Measurements from ENCODE around the gene TEX22.

Gene TEX22

DNA sequence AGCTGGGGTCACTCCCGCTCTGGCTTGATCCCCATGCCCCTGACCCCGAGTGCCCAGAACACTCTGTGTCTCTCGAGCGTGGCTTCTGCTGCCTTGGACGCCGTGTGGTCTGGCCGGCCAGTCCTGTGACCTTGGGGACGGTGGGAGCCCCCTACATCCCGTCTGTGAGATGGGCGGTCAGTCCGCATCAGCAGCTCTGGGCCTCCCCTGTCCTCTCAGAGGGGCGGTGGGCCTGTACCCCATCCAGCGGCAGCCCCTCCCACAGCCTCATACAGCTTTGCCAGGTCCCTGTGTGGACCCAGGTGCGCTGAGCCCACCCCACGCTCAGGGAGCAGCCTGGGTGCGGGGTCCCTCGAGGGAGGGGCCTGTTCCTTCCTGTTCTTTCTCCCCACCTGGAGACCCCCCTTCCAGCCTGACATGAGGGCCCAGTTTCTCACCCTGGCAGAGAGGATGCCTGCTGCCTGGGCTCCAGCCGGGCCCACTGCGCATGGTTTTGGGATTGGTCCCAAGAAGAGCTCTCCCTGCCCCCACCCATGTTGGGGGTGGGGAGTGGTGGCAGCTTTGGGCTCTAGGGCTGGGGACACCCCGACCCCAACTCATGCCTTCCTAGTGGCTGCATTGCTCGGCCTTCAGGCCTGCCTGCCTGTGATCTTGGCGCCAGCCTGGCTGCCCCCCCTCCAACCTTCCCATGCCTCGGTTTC is 22.8 kb downstream of the TEX22 start:
- DNase-seq (ENCODE audit: low spot score): no peak

- no peak for DNase-seq (ENCODE audit: low spot score)
Observed at GRCh38 chr14:105421723-105422615, 23.6 kb downstream of the TEX22 start.

DNA sequence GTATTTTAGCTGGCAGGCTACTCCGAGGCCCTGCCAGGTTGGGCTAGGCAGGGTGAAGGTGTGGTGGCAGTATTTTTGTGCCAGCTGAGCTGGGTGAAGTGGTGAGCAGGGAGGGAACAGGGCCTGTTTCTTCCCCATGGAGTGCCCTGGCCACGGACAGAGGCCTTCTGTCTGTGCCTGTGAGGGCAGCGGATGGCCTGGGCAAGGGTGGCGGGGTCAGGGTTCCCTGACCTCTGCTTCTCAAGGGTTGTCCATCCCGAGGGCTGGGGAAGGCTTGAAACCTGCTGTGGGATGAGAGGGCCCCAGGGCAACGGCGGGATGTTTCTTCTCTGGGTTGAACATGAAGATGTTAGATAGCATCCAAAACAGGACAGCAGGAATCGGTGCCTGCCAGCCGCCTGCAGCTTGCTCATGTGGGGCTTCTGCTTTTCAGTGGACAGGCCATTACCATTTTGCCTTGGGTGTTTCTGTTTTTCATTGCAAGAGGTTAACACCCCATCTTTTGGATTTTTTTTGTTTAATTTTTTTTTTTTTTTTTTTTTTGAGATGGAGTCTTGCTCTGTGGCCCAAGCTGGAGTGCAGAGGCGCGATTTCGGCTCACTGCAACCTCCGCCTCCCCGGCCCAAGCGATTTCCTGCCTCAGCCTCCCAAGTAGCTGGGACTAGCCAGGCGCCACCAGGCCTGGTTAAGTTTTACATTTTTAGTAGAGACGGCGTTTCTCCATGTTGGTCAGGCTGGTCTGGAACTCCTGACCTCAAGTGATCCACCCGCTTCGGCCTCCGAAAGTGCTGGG is 24.6 kb downstream of the TEX22 start:
- no peak for DNase-seq (ENCODE audit: low spot score)

DNA sequence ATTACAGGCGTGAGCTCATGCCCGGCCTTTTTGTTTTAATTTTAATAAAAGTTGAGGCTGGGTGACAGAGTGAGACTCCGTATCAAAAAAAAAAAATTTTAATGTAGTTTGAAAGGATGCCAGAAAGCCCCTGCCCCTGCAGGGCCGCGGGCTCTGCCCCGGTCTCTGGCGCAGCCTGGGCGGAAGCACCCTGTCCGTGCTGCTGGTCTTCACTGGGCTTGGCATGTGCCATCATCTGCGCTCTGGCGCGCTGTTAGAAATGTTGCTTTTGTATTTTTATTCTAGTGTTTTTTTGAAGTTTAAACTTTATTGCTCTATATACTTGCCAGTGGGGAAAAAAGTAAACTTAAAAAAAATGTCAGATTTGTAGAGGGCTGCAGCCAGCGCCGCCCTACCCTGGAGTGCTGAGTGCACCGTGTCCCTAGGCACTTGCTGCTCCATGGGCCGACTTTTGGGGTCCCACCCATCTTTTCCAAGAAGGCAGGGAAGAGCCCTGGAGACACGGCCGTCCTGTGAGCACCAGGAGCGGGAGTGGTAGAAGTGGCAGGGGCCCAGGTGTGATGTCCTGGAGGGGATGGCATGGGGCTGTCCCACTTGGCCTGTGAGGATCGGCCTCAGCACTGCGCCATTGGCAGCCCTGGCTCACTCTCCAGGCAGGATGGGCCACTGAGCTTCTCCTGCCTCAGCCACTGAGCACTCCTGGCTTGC is 25.3 kb downstream of the TEX22 start:
- DNase-seq (ENCODE audit: low spot score): no peak

- no peak for DNase-seq (ENCODE audit: low spot score)
Observed at GRCh38 chr14:105424861-105425260, 26.5 kb downstream of the TEX22 start.

DNA sequence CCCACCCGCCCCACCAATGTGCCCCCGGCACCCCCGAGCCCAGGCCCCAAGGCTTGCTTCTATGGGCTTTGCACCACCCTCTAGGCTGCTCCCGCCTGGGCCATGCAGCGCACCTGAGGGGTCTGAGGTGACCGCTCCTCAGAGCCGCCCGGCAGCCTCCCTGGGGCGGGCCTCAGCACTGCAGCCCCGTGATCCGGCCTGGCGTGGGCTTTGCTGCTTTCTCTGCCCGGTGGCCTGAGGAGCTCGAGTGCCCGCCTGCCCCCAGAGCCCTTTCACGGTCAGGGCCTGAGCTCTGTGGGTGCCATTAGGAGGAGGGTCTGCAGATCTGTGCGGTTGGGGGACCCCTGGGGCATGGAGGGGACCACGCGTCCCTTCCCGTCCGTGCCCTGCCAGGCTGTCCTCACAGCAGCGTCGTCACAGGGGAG is 27.5 kb downstream of the TEX22 start:
- DNase-seq (ENCODE audit: low spot score): no peak

- no peak for DNase-seq (ENCODE audit: low spot score)
Observed at GRCh38 chr14:105426416-105427130, 28.2 kb downstream of the TEX22 start.

- DNase-seq (ENCODE audit: low spot score): no peak
Observed at GRCh38 chr14:105427412-105427811, 29.1 kb downstream of the TEX22 start.

- no peak for DNase-seq (ENCODE audit: low spot score)
Observed at GRCh38 chr14:105427936-105428485, 29.7 kb downstream of the TEX22 start.

GRCh38 chr14:105430042-105430441 is 31.7 kb downstream of the TEX22 start:
- no peak for DNase-seq (ENCODE audit: low spot score)

DNA sequence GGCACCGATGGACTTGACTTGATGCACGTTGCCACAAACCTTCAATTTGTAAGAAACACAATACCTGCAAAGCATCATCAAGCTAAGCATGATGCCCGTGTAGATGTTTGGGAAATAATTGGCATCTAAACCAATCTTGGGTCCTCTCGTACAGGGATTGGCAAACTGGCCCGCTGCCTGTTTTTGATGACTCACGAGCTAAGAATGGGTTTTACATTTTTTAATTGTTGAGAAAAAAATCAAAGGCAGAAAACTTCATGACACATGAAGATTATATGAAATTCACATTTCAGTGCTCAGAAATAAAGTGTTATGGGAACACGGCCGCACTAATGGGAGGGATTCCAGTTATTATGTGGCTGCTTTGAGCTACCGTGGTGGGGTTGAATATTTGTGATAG is 32.2 kb downstream of the TEX22 start:
- DNase-seq (ENCODE audit: low spot score): no peak

DNA sequence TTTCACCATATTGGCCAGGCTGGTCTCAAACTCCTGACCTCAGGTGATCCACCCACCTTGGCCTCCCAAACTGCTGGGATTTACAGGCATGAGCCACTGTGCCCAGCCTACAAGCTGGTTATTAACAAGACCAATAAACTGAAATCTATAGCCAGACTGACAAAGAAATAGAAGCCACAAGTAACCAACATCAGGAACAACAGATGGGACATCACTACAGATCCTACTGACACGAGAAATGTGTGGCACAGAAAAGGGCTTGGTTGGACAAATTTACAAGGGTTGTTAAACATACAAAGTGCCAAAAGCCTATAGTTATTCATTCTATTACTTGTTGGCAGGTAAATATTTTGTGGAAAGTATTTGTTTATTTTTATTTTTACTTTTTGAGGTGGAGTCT is 32.9 kb downstream of the TEX22 start:
- DNase-seq (ENCODE audit: low spot score): no peak

- DNase-seq (ENCODE audit: low spot score): no peak
Observed at GRCh38 chr14:105432657-105433056, 34.3 kb downstream of the TEX22 start.

DNA sequence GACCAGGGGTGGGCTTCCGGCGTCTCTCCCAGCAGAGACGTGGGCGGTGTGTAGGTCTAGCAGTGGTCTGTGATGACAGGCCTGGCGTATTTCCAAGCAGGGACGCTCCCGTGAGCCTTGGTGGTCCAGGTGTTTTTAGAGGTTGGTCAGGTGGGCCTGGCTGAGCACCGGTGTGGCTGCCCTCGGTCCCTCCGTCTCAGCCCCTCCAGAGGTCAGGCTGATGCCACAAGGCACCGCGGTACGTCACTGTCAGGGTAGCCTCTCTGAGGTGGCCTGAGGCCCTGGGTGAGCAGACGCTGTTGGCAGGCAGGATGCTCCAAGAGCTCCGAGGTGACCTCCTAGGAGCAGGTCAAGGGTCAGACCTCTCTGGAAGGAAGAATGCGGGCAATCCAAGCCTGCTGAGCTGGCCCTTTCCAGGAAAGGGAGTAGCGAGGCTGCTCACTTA is 34.8 kb downstream of the TEX22 start:
- no peak for DNase-seq (ENCODE audit: low spot score)

- DNase-seq (ENCODE audit: low spot score): no peak
Observed at GRCh38 chr14:105436402-105436801, 38.1 kb downstream of the TEX22 start.

GRCh38 chr14:105436891-105437722 is 38.8 kb downstream of the TEX22 start:
- DNase-seq (ENCODE audit: low spot score): no peak

- DNase-seq (ENCODE audit: low spot score): no peak
Observed at GRCh38 chr14:105437723-105438500, 39.6 kb downstream of the TEX22 start.

DNA sequence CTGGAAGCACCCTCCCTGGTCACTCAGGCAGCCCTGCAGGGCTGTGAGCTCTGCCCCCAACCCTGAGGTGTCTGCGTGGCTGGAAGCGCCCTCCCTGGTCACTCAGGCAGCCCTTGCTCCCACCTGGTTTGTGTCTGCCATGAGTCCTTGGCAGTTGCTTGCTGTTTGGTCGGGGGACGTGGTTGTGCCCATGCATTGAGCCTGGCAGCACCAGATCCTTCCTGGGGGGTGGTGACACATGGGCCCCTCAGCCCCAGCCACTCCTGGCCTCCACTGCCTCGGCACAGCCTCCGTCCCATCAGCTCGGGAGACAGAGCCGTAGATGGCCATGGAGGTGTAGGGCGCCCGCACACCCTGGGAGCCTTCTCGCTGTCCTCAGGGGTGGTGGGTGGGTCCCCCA is 40.8 kb downstream of the TEX22 start:
- DNase-seq (ENCODE audit: low spot score): no peak
